Limb (tissue), 2 donors: ENCODE results near the gene SELPLG.
"Not testable (repeated sequence)": the region's sequence is repeated elsewhere in the genome, so short reads cannot be mapped to it uniquely, and the experiment has no call there.

Source experiments
- DNase-seq, 2 donors: peaks; one replicate each; pipeline ENCODE4 v3.0.0-alpha.2; 2016; ENCODE audit errors: extremely low spot score in 2 of 2

The SELPLG gene

GRCh38 chr12:108633534-108634248, at the start of gene SELPLG:
Gene SELPLG (minus strand): TSS chr12:108633894. CDS start chr12:108624307, 9,587 bp downstream.
- DNase-seq, result peak in 1 of 2 donors; percentile 27

GRCh38 chr12:108681317-108681716, 47.6 kb upstream of the SELPLG start:
- DNase-seq, result no peak

GRCh38 chr12:108679106-108679681, 45.5 kb upstream of the SELPLG start:
- no peak for DNase-seq

GRCh38 chr12:108678104-108678730, 44.5 kb upstream of the SELPLG start:
- no peak for DNase-seq

- DNase-seq, result no peak
These were observed 43.7 kb upstream of the SELPLG start for GRCh38 chr12:108677381-108677780.

DNA sequence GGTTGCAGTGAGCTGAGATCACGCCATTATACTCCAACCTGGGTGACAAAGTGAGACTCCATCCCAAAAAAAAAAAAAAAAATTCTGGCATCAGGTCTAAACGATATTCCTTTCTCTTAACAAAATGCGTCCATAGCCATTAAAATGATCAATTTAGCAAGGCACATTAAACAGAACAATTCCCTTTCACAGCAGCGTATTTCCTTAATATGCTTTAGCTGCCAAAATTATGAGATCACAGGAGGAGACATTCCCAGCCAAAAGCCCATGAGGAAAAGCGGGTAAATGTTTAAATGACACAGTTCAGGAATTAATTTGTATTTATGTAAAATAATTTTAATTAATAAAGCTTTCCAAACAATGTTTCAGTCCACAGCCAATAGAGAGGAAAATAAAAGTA, 43.0 kb upstream of the SELPLG start:
- no peak for DNase-seq

GRCh38 chr12:108675792-108676191, 42.1 kb upstream of the SELPLG start:
- no peak for DNase-seq

GRCh38 chr12:108672054-108672453, 38.4 kb upstream of the SELPLG start:
- DNase-seq, result no peak

DNA sequence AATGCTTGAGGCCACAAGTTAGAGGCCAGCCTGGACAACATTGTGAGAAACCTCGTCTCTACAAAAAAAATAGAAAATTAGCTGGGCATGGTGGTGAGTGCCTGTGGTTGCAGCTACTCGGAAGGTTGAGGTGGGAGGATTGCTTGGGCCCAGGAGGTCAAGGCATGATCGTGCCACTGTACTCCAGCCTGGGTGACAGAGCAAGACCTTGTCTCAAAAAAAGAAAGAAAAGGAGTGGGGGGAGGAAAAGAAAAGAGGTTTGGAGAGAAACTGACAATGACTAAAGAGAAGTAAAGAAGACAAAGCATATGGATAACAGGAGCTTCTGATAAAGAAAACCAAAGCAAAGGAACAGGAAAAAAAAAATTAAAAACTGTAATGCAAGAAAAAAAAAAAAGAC, 37.4 kb upstream of the SELPLG start:
- DNase-seq, result no peak

DNA sequence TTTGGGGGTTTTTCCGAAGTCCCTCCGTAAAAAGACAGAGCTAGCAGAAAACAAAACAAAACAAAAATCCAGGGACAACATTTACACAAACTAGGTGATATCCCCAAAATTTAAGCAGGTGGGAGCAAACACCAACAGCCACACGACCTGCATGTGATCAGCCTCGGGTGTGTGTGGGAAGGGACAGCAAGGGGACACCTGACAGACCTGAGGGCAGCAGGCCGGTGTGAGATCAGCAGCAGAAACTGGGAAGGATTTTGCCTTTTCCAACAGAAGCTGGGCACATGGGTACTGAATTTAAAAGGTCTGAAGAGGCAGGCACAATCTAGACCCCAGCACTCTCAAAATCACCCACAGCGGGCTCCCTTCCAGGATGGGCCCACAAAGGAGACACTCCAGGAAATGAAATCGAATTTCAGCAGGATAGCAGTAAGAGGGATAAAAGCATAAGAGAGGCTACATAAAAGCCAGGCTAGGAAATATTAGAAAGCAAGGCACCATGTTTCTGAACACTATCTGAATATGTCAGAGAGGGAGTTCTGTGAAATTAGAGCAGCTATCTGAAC, 36.5 kb upstream of the SELPLG start:
- DNase-seq, result no peak

DNA sequence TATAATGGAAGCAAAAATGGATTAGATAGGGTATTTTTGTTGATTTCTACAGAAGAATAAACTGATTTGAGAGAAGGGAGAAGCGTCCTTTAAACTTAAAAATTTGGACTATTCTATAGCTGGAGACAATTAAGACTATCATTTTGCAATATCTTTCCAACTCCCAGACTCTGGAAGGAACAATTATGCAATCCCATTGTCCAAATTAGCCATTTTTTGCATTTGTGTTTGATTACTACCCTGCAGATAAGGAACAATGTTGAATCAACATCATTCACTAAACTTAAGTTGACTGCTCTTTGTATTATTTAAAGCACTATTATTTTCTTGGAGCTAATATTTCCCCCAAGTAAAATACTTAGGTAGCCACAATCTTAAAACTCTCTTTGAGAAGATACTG, 34.8 kb upstream of the SELPLG start:
- no peak for DNase-seq

- DNase-seq, result no peak
These were observed 34.4 kb upstream of the SELPLG start for GRCh38 chr12:108668063-108668462.

- no peak for DNase-seq
These were observed 33.7 kb upstream of the SELPLG start for GRCh38 chr12:108667349-108667748.

- peak in 1 of 2 donors; percentile 46 for DNase-seq
These were observed 32.7 kb upstream of the SELPLG start for GRCh38 chr12:108666401-108666881.

DNA sequence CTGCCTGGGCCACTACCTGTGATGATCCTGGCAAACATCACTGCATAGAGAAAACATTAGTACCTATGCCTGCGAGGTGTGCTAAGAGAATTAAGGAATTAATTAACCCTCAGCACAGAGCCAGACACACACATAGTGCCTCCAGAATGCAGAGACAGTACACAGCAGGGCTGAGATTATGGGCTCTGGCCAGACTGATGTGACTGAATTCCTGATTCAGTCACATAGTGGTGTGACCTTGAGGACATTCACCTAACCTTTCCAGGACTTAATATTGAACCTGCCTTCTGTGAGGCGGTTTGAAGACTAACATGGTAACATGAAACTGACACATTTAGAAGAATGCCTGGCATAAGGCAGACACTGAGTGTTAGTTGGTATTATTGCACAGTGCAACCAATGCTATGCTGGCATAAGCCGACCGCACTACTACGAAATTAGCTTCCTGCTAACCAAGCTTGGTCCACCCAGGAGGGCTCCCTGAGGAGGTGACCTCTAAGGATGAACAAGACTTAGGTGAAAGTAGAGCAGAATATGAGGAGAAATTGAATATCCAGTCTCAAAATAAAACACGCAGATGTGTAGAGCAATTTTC, 32.0 kb upstream of the SELPLG start:
- DNase-seq, result no peak

DNA sequence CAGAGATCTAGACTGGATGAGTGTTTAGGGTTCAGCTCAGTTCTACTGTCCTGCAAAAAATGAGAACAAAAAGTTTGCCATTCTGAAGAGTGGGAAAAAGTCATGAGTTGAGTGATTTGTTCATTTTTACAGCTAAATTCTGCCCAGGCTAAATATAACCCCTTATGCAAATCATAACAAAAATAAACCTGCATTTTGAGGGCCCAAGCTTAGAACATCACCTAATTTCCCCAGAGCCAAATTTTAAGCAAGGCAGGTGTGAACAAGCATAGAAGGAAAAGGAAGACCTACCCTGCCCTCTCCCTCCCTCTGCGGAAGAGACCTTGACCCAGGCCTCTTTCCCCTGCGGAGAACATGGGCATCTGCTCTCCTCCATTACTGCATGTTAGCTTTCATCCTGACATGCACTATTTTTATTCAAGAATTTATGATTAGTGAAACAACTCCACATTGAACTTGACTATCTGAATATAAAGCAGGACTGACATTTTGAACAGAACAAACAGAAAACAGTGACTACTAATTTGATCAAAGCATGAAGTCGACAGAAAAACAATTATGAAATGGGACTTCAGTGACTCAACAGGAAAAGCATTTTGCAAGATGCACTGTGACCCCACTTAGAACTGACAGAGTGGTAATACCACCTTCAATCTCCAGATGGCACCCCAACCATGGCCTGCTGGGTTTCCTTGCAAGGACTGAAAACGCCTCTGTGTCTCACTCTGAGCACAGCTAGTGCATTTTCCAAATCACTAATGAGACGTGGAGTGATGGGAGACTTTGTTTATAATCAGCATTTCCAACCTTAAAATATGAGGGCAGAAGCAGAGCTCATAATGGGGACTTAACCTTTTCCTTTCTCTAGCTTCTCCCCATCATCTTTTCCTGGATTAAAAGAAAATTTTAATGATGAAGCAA, 30.9 kb upstream of the SELPLG start:
- DNase-seq, result peak; percentile 86 to 87

DNA sequence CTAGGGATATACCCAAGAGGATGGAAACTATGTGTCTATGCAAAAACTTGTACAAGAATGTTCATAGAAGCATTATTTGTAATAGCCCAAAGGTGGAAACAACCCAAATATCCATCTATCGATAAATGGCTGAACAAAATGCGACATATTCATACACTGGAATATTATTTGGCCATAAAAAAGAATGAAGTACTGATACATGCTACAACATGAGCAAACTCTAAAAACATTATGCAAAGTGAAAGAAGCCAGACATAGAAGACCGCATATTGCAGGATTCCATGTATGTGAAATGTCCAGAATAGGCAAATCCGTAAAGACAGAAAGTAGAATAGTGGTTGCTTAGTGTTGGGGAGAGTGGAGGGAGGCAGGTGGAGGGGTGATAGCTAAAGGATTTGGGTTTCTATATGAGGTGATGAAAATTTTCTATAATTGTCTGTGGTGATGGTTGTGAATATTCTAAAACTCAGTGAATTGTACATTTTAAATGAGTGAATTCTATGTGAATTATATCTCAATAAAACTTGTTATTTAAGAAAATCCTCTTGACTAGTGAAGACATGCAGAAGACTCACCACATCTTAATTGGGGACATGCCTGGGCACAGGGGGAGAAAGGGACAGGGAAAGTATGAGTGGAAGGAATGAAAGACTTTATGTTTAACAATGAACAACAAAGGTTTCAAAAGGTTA, 29.8 kb upstream of the SELPLG start:
- DNase-seq, result no peak

- not testable (repeated sequence) for DNase-seq
These were observed 24.4 kb upstream of the SELPLG start for GRCh38 chr12:108658115-108658514.

GRCh38 chr12:108657130-108657745, 23.5 kb upstream of the SELPLG start:
- DNase-seq, result no peak

DNA sequence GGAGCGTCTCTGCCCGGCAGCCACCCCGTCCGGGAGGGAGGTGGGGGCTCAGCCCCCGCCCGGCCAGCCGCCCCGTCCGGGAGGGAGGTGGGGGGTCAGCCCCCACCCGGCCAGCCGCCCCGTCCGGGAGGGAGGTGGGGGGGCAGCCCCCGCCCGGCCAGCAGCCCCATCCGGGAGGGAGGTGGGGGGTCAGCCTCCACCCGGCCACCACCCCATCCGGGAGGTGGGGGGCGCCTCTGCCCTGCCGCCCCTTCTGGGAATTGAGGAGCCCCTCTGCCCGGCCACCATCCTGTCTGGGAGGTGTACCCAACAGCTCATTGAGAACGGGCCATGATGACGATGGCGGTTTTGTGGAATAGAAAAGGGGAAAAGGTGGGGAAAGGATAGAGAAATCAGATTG, 22.6 kb upstream of the SELPLG start:
- DNase-seq, result not testable (repeated sequence)
